ENCODE measurements around the gene CPAMD8.
"Not testable (repeated sequence)": the region's sequence is repeated elsewhere in the genome, so short reads cannot be mapped to it uniquely, and the experiment has no call there.

Gene CPAMD8

GRCh38 chr19:16998635-16999194 lies 27.9 kb downstream of the CPAMD8 start:
- no peak for DNase-seq

GRCh38 chr19:16996838-16997490 lies 29.6 kb downstream of the CPAMD8 start:
- DNase-seq, result not testable (repeated sequence)

GRCh38 chr19:16988661-16989060 lies 37.9 kb downstream of the CPAMD8 start:
- DNase-seq, result no peak

- DNase-seq, result no peak
These were observed 41.2 kb downstream of the CPAMD8 start for GRCh38 chr19:16985403-16985802.

- not testable (repeated sequence) for DNase-seq
These were observed 44.0 kb downstream of the CPAMD8 start for GRCh38 chr19:16982586-16982985.

DNA sequence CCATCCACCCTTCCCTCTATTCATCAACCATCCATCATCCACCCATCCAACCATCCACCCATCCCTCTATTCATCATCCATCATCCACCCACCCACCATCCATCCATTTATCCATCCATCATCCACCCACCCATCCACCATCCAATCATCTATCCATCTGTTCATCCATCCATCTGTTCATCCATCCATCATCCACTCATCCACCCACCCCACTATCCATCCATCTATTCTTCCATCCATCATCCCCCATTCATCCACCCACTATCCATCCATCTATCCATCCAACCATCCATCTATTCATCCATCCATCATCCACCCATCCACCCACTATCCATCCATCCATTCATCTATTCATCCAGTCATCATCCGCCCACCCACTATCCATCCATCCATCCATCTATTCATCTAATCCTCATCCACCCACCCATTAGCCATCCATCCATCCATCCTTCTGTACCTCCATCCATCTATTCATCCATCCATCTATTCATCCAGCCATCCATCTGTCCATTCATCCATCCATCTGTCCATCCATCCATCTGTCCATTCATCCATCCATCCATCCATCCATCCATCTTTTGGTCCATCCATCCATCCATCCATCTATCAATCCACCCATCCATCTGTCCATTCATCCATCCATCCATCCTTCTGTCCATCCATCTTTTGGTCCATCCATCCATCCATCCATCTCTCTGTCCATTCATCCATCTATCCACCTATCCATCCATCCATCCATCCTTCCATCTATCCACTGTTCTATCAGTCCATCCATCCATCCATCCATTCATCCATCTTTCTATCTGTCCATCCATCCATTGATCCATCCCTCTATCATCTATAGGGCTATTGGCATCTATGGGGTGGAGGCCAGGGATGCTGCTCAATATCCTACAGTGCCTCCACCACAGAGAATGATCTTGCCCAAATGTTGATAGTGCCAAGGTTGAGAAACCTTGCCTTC lies 47.5 kb downstream of the CPAMD8 start:
- DNase-seq, result no peak

DNA sequence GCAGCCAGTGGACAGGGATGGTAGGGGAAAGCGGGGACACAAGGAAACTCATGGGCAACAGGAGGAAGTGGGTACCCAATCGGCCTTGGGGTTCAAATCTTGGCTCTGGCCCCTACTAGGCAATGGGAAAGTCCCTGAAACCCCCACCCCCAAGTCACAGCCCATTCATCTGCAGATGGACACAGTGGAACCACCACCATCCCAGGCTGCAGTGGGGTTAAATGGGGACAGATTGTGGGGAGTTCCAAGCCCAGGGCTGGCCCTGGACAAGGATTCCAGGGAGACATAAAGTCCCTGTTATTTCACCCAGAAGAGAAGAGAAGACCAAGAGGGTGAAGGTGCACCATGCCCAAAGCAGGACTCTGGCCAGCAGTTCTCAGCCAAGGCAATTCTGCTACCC lies 48.5 kb downstream of the CPAMD8 start:
- no peak for DNase-seq

DNA sequence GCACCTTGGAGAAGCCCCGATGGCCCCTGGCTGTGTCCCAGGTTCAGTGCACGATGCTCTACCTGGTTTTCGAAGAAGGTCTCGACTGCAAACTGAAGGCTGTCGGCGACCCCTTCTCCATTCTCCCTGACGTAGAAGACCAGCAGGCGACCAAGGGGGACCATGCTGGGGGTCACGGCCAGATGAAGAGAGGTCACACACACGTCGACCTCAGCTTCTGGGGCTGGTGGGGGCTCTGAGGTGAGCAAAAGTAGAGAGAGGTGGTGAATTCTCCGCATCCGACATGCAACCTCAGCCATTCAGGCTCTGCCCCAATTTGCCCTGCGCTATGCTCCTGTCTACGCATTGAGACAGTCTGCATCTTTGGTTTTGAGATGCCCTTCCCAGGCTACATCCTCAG lies 49.3 kb downstream of the CPAMD8 start:
- DNase-seq, result no peak

DNA sequence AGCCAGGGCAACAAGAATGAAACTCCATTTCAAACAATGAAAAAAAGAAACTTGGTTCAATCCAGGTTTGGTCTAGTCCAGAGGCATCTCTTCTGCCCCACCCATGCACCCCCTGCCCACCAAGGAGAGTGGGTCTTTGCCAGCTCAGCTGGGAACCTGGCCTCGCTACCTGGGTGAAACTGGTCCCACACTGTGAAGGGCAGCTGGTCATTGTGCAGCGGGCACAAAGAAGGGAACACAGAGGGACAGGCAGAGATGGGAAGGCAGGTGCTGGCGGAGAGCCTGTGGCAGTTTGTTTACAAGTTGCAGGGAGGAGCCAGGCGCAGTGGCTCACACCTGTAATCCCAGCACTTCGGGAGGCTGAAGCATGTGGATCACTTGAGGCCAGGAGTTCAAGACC lies 50.2 kb downstream of the CPAMD8 start:
- no peak for DNase-seq

DNA sequence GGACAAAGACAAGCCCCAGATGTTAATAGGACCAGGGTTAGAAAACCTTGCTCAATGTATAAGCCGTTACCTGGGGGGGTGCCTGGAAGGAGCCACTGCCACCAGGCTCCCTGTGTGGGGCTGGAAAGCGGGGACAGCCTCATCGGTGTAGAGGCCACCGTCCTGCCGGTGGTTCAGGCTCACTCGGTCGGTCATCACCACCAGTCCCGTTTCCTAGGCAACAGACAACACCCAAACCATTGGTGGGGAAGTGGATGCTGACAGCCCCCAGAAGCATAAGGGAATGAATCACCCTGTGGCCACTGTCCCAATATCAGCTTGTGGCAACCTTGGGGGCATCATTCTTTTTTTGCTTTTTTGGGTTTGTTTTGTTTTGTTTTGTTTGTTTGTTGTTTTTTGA lies 55.8 kb downstream of the CPAMD8 start:
- DNase-seq, result no peak

DNA sequence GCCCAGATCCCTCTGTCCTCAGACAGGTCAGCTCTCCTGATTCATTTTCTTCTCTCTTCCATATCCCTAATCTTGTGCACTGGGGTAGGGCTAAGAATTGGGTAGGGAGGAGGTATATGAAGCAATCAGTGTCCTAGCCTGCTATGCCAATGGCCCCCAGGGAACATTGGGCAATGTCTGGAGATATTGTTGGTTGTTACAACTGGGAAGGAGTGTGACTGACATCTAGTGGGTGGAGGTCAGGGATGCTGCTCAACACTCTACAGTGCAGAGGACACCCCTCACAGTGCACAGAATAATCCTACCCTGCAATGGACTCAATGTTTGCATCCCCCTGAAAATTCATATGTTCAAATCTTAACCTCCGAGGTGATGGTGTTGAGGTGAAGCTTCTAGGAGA lies 57.5 kb downstream of the CPAMD8 start:
- no peak for DNase-seq

- not testable (repeated sequence) for DNase-seq
These were observed 65.4 kb downstream of the CPAMD8 start for GRCh38 chr19:16960996-16961822.

- not testable (repeated sequence) for DNase-seq
These were observed 68.3 kb downstream of the CPAMD8 start for GRCh38 chr19:16958277-16958676.

- DNase-seq, result no peak
These were observed 68.8 kb downstream of the CPAMD8 start for GRCh38 chr19:16957855-16958254.

DNA sequence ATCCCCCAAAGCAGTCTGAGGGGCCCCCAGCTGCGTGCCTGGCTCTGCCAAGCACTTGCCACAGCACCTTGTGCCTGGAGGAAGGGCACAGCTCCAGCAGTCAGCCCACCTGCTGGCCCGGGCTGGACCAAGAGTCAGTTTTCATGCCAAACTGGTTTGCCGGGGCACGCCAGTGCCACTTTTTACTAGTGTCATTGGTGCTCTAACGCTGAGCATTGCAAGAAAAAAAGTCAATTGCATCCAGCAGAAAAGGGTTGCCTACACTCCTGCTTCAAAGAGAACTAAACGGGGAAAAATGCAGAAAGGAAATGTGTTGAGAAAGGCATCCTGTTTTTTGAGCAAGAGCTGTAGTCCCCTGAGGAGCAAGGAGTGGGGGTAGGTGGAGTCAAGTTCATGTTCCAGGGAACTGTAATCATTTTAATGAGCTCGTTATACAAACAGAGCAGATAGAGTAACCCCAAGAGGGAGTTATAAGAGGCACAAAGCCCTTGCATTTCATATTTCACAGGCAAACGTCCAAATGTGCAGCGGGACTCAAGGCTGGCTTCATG lies 69.4 kb downstream of the CPAMD8 start:
- DNase-seq, result peak; percentile 1

GRCh38 chr19:16955161-16955560 lies 71.4 kb downstream of the CPAMD8 start:
- DNase-seq, result no peak

GRCh38 chr19:16952046-16952445 lies 74.6 kb downstream of the CPAMD8 start:
- no peak for DNase-seq

GRCh38 chr19:16951529-16951928 lies 75.1 kb downstream of the CPAMD8 start:
- no peak for DNase-seq

- DNase-seq, result no peak
These were observed 77.0 kb downstream of the CPAMD8 start for GRCh38 chr19:16949496-16950023.

DNA sequence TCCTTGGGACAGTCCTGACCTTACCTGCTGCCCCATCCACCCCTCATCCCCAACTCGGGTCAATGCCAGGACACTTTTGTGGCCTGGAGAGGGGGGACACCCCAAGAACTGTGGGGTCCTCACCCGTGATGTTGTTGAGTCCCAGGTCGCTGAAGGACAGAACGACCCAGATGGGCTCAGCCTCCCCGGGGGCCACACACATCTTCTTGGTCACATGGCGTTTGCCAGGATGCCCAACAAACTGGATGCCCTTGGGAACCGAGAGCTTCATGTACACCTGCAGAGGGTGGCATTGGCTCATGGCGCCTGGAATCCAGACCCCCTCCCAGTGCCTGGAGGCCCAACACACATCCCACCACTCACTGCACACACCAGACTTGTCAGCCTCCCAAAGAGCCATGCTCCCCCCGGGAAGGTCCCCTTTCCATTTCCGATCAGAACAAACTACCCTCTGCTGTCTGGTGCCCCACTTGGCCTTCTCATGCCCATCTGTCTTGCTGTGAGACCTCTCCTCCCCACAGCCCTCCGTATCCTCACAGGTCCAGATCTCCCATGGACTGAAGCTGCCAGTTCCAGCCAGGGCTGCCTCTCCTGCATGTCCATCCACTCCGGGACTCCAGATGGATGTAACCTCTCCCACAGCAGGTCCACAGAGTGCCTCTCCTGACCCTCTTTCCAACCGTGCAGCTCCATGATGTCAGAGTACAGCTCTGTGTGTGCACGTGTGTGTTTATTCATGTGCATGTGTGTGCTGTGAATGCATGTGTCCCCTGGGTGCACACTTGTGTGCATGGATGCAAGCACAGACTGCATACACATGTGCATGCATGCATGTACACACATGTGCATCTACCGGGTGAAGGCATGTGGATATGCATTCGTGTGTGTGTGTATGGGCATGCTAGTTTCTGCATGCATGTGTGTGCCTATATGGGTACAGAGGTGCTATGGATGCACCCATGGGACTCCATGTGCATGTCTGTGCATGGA lies 79.4 kb downstream of the CPAMD8 start:
- DNase-seq, result no peak

All from fibroblast of skin of right biceps (primary cell).